NCI-H2107 (cell line): Measurements from ENCODE around the gene QDPR.

Experiments
- DNase-seq: peaks from one replicate; lab custom pipeline; 2025; lab: John Stamatoyannopoulos, UW

QDPR gene

GRCh38 chr4:17528551-17529165 lies 16.8 kb upstream of the QDPR start:
- no peak for DNase-seq

DNA sequence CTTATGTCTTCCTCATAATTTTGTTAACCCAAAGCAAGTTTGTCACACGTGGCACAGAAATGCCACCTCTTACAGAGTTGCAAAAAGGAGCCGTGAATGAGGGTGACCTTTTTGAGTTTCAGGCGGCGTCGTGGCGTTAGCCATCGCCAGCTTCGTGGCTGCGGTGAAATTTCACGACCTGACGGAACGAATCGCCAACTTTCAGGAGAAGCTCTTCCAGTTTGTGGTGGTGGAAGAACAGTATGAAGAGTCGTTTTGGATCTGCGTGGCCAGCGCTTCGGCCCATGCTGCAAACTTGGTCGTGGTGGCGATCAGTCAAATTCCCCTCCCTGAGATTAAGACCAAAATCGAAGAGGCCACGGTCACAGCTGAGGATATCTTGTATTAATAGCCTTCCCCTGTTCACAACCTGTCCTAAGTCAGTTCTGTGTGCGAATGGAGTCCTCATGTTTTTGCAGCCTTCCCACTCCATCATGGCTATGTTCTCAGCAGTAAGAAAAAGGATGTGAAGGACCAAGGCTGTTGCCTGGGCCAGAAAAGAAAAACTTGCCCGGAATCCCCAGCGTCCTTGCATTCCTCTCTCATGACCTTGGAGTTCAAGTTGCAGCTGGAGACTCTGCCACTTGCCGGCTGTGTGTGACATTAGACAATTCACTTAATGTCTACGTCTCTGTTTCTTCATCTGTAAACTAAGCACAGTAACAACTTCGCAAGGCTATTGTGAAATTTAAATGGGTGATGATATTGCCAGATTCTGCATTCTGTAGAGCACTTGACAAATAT lies 15.0 kb upstream of the QDPR start:
- DNase-seq: no peak

GRCh38 chr4:17523662-17524061 lies 11.8 kb upstream of the QDPR start:
- no peak for DNase-seq

GRCh38 chr4:17521595-17521994 lies 9.7 kb upstream of the QDPR start:
- DNase-seq: no peak

DNA sequence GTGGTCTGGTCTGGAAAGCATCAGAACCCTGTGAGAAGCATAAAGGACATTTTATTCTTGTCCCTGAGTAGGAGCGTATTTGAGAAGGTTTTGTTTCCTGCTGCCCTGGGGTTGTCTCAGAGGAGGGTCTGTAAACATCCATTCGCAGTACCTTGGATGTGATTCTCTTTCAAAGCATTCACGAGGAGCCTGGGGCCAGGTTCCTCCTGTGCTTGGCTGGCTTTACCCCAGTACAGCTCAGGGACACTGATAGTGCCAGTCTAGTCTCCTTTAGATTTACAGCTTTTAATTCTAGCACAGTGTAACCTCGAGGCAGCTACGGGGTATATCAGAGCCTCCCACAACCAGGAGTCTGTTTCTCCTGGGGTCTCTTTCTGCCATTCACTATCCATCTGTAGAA lies 5.8 kb upstream of the QDPR start:
- no peak for DNase-seq

DNA sequence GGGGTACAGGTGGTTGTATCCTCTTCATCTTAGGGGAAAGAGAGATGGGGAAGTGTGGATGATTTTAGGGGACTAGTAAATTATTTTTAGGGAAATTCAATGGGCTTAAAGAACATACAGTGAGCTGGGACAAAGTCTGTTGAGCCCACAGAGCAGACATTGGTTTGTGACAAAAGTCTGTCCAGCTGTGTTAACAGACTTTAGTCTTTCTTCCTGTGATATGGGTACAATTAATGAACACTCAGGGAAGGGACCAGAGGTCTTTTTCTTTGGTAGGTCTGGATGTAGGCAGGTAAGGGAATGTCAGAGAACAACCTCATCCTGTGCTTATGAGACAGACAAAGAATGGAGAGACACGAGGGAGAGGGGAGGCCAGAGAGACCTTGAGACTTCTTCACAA lies 5.1 kb upstream of the QDPR start:
- DNase-seq: no peak

DNA sequence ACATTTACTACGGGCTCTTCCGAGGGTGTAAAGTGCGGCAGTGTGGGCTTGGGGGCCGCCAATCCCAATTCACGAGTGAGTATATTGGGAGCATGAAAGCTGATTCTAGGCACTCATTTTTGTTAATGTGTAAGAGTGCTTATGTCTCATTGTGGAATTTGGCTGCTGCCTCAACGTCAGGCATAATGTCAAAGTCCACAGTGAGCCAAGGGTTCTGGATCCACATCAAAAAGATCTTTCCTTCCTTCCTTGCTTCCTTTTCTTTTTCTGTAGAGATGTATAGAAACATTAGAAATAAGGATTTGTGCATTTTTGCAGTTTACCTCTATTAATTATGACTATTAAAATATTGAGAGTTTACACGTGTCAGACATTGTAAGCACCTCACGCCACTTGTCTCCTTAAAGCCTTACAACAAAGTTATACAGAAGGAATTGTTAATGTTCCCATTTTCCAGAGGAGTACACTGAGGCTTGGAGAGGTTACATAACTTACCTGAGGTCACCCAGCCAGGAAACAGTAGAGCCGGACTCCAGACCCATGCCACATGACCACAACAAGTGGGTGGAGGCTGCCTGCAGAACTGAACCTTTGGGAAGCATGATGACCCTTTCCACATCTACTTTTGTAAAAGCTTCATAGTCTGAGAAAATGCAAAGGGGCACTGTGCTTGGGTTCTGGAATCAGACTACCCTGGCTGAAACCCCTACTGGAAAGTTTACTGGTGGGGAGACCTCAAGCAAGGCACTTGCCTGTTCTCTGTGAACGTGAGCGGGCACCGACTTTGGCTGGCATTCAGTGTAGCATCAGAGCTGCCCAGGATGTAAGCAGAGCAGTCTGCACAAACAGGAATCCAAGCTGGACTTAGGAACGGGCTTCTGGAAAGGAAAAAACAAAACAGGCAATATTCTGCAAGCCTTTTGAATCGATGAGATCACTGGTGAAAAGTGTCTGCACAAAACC lies 3.8 kb upstream of the QDPR start:
- no peak for DNase-seq

DNA sequence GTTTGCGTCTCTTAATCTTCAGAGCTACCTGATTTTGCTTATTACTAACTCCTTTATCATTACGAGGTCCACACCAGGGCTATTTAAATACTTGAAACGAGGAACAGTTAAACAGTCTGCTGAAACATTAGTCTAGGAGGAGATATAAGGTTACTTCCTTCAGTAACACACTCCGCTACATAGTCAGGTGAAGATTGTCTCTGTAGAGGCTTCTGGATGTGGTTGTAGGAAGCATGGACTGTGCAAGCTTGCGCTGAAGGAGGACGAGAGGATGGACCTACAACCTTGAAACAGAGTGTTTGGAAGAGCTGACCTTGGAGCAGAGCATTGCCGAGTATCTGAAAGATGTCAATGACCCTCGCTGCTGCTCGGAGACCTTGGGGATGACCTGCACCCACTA lies 3.0 kb upstream of the QDPR start, which contains the start of gene CLRN2:
Gene CLRN2 (plus strand): TSS at position 301 of the 400 bp plus-strand sequence. CDS start 102 bp downstream, outside the sequence.
- DNase-seq: no peak

DNA sequence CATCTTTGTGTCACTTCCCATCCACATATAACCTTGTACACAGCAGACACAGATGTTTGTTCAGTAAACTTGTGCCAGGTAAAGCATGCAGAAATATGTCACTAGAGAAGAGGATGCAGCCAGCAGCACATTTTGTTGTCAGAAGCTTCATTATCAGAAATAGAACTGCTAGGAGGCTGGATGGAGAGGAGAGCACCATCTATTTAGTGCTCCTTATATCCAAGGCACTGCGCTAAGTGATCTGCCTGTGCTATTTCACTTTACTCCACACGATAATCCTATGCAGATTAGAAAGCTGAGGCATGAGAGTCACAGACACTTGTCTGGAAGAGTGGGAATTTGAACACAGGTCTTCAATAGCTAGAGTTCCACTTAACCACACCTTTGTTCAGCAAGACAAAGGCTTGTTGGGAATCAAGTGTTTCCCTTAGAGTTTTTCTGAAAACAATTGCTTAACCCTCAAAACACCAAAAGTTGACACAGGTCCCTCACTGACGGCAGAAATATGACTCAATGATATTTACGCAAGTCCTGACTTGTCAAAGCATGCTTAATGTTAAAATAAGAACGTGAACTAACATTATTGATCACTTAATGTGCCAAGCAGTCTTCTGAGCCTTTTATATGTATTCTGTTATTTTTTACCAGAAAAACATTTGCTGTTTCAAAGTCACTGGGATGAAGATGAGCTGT lies 1.2 kb upstream of the QDPR start:
- DNase-seq: no peak

DNA sequence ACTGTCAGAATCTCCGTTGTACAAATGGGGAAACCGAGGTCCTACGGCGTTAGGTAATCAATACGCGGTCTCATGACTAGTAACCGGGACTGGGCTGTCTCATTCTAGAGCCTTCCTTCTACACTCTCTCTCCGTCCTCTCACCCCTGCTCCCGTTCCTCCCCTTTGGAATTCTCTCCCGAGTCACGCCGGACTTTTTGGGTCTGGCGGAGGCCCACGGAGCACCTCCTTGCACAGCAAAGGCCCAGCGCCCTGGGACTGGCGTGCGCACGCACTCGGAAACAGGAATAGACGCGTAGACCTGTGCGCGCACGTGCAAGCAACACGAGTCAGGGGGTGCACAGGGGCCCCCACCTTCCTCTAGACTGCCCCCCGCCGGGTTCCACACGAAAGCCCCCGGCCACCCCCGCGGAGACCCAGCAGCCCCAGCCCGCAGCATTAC lies 361 bp downstream of the QDPR start:
- no peak for DNase-seq

DNA sequence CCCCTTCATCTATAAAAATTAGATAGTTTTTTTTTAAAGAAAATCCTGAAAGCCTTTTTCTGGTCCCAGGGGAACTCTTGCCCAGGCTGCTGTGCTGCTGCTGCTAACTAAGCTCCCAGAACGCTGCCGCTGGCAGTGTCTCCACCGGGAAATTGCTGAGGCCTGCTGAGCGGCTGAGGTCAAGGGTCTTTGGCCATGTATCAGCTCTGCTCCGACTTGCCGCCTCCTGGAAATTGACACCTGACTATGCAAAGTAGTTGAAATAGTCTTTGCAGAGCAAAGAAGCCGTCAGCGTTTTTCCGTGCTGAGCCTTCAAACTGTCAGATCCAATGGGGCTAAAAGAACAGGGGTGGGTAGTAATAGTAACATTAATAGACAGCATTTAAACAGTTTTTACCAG lies 839 bp downstream of the QDPR start:
- no peak for DNase-seq

DNA sequence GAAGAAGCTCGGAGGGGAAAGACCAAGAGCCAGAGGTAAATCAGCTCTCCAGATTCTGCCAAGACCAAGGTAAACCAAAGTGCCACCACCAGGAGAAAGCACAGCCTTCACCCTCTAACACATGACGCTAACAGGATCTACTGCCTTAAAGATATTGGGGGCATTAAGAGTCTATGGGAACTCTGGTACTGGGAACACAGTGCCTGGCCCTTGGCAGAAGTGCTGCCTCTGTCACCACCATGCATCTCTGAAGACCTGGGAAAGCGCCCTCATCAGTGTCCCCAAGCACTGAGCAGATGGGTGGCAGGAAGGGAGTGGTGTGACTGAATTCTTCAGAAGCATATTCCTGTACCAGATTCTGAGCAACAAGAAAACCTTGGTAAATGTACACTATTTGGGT lies 1.3 kb downstream of the QDPR start:
- DNase-seq: no peak

- DNase-seq: no peak
Observed at GRCh38 chr4:17504081-17504480, 7.8 kb downstream of the QDPR start.

GRCh38 chr4:17502756-17503155 lies 9.1 kb downstream of the QDPR start:
- DNase-seq: no peak

DNA sequence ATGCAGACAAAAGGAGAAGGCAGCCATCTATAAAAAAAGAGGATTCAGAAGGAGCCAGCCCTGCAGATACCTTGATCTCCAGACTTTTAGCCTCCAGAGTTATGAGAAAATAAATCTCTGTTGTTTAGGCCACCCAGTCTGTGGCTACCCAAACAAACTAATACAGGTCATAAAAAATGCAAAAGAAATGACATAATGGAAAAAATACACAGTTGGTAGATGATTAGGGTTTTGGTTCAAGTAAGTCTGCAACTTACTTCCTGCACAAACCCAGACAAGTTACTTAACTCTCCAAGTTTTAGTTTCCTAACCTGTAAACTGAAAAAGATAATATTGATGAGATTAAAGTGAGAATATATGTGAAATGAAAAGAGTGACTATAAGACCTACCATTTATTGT lies 11.3 kb downstream of the QDPR start:
- DNase-seq: no peak

- no peak for DNase-seq
Observed at GRCh38 chr4:17497890-17498523, 13.9 kb downstream of the QDPR start.

DNA sequence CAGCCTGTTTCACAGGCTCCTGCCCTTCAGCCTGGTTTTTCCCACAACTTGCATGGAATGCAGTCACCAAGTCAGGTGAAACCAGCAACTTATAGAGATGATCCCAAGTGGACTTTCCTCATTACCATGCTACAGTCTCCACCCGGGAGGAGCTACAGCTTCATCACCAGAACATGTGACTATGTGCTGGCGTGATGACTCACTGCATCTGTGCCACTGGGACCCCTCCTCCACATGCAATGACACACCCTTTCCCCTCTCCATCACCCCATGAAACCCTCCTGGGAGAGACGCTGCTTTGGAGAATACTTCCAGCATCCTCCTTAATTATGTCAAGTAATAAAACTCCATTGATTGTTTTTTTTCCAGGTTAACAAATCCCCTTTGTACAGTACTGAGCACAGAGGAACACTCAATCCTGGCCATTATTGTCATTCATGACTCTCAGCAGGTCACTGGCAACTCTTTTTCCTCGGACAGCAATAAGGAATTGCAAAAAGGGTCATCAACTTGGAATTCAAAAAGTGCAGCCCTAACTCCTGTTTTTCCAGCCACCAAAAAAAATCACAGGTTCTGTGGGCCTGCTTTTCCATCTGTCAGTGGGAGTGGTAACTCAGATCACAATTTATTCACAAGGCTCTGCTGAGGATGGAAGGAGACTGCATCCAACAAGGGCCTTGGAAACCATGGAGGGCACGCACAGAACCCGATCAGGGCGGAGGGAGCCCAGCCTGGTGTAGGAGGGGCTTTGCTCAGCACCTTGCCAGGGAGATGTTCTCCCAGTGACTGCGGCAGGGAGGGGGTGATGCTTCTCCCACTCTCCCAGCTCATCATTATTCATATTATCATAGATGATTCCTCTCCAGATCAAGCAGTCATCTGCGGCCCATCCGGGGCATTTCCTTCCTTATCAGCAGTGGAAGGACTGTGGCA lies 17.4 kb downstream of the QDPR start:
- no peak for DNase-seq

GRCh38 chr4:17493619-17494018 lies 18.3 kb downstream of the QDPR start:
- DNase-seq: no peak

DNA sequence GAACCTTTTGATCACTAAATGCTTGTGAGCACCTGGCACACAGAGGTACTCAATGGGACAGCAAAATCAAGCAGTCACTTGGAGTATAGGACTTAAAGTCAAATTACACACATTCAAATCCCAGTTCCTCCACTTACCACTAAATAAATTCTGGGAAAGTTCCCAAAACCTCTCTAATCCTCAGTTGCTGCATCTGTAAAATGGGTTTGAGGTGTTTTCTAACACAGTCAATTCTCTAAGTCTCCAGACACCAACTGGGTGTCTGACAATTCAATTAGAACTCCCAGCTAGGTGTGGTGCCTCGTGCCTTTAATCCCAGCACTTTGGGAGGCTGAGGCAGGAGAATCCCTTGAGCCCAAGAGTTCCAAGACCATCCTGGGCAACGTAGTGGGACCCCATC lies 19.0 kb downstream of the QDPR start:
- no peak for DNase-seq

GRCh38 chr4:17492058-17492741 lies 19.7 kb downstream of the QDPR start:
- no peak for DNase-seq
